ENCODE measurements around the gene GALNTL6.

GALNTL6 gene

DNA sequence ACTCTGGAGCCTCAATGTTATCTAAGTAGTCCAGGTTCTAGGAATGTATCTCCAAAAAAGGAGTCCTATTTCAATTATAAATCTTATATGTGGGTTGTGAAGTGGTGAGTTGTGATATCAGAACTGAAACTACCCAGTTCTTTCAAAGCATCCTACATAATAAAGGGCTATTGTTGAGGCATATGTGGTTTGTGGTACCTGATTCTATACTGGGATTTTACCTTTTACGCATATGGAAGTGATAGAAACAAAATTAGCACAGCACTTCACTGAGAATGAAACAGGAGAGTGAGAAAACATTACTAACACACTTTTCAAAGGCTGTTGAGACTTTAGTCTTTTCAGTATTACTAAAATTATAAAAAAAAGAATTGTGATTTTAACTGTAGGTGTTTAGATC lies 937.7 kb downstream of the GALNTL6 start:
- H3K4me1 ChIP-seq (ENCODE audit: insufficient read depth, poor library complexity, severe bottlenecking) = no peaks in the 10 kb centered on the region
- TF ChIP-seq, protein P1, sequence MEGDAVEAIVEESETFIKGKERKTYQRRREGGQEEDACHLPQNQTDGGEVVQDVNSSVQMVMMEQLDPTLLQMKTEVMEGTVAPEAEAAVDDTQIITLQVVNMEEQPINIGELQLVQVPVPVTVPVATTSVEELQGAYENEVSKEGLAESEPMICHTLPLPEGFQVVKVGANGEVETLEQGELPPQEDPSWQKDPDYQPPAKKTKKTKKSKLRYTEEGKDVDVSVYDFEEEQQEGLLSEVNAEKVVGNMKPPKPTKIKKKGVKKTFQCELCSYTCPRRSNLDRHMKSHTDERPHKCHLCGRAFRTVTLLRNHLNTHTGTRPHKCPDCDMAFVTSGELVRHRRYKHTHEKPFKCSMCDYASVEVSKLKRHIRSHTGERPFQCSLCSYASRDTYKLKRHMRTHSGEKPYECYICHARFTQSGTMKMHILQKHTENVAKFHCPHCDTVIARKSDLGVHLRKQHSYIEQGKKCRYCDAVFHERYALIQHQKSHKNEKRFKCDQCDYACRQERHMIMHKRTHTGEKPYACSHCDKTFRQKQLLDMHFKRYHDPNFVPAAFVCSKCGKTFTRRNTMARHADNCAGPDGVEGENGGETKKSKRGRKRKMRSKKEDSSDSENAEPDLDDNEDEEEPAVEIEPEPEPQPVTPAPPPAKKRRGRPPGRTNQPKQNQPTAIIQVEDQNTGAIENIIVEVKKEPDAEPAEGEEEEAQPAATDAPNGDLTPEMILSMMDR (IDR thresholded peaks at IDR 0.05; ENCODE audit: poor library complexity, severe bottlenecking) = no peak
- DNase-seq (ENCODE audit: low spot score) = no peak
- H3K36me3 ChIP-seq (ENCODE audit: low read depth) = no peaks in the 10 kb centered on the region
- H3K4me3 ChIP-seq (ENCODE audit: severe bottlenecking) = no peak overlapping the region
- H3K9me3 ChIP-seq (ENCODE audit: severe bottlenecking) = no peaks in the 10 kb centered on the region
- H3K27me3 ChIP-seq (ENCODE audit: insufficient read depth, poor library complexity, severe bottlenecking) = no peaks in the 10 kb centered on the region
- H3K27ac ChIP-seq (ENCODE audit: poor library complexity, severe bottlenecking) = no peak overlapping the region
- no peak for ATAC-seq (ENCODE audit: low read depth)

DNA sequence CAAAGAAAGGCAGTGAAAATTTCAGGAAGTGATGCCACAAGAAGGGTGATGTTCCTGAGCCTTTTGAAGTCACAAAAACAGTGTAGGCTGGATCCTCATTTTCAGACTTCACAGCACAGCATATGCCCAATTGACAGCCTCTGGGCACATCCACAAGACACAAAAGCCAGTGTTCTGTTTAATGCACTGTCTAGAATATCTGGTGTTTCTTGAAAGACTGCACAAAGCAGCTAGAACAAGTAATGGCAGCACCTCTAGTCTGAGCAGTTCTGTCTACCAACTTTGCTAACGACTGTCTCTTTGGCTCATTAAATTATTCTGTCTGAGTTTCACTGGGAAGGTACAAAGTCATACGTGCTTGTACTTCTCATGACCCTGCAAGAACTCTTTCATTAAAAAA lies 938.3 kb downstream of the GALNTL6 start:
- no peak overlapping the region for H3K27ac ChIP-seq (ENCODE audit: poor library complexity, severe bottlenecking)
- ATAC-seq (ENCODE audit: low read depth) = no peak

DNA sequence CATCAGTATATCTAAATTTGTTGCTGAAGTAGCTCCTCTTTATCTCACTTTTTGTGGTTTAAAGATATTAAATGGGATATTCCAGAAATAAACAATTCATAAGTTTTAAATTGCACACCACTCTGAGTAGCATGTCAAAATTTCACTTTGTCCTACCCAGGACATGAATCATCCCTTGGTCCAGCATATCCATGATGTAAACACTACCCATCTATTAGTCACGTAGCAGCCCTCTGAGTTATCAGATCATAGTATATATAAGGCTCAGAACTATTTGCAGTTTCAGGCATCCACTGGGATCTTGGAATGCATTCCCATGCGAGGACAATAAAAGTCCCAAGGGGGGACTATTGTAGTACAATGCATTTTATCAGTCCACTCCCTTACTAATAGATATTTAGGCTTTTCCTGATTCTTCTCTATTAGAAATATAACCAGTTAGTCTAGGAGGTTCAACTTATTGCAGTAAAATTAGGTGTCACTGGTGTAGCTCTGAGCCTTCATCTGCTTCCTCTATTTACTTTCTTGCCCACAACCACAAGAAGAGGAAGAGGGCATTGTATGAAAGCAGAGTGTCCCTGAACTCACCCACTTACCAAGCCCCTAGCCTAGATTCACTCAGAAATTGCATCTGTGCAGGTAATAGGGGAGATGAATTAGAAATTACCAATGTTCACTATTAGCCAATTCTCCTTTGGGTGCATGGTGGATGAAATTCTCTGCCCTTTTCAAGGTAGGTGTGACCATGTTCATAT lies 945.6 kb downstream of the GALNTL6 start:
- peak; percentile 100 for ATAC-seq (ENCODE audit: low read depth)
- H3K27me3 ChIP-seq (ENCODE audit: insufficient read depth, poor library complexity, severe bottlenecking) = no peaks in the 10 kb centered on the region
- H3K27ac ChIP-seq (ENCODE audit: poor library complexity, severe bottlenecking) = no peak overlapping the region
- no peak for DNase-seq (ENCODE audit: low spot score)
- TF ChIP-seq, protein P1 (IDR thresholded peaks at IDR 0.05; ENCODE audit: poor library complexity, severe bottlenecking) = no peak
- H3K4me3 ChIP-seq (ENCODE audit: severe bottlenecking) = no peak overlapping the region
- peaks cover 8% of the 10 kb centered on the region for H3K4me1 ChIP-seq (ENCODE audit: insufficient read depth, poor library complexity, severe bottlenecking)
- no peaks in the 10 kb centered on the region for H3K36me3 ChIP-seq (ENCODE audit: low read depth)
- H3K9me3 ChIP-seq (ENCODE audit: severe bottlenecking) = no peaks in the 10 kb centered on the region

More for the DNA sequence above, 938.3 kb downstream of the GALNTL6 start:
- no peaks in the 10 kb centered on the region for H3K36me3 ChIP-seq (ENCODE audit: low read depth)
- TF ChIP-seq, protein P1 (IDR thresholded peaks at IDR 0.05; ENCODE audit: poor library complexity, severe bottlenecking) = no peak
- H3K9me3 ChIP-seq (ENCODE audit: severe bottlenecking) = no peaks in the 10 kb centered on the region
- no peaks in the 10 kb centered on the region for H3K4me1 ChIP-seq (ENCODE audit: insufficient read depth, poor library complexity, severe bottlenecking)
- no peaks in the 10 kb centered on the region for H3K27me3 ChIP-seq (ENCODE audit: insufficient read depth, poor library complexity, severe bottlenecking)
- H3K4me3 ChIP-seq (ENCODE audit: severe bottlenecking) = no peak overlapping the region
- DNase-seq (ENCODE audit: low spot score) = no peak

DNA sequence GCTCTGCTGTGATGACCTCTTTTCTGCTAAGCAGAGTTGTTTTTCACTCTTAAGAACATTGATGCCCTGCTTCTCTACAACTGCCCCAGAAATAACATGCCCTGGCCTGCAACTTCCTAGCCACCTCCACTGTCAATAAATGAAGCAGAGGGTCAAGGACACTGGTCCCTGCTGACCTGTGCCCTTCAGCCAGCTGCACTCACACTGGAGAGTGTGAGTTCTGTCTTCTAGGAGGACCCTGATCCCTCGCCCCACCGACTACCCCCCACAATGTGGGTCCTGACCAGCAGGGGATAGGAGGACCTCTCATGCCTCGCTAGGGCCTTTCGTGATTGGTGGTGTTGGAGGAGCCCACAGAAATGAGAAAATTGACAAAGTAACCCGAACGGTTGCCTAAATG lies 947.3 kb downstream of the GALNTL6 start:
- Histone ChIP-seq H3K27me3 (ENCODE audit: insufficient read depth, poor library complexity, severe bottlenecking) (no peaks in the 10 kb centered on the region), H3K36me3 (ENCODE audit: low read depth) (no peaks in the 10 kb centered on the region), H3K4me3 (ENCODE audit: severe bottlenecking) (no peak overlapping the region), H3K4me1 (ENCODE audit: insufficient read depth, poor library complexity, severe bottlenecking) (peaks cover 8% of the 10 kb centered on the region), H3K9me3 (ENCODE audit: severe bottlenecking) (no peaks in the 10 kb centered on the region), H3K27ac (ENCODE audit: poor library complexity, severe bottlenecking) (no peak overlapping the region)
- DNase-seq (ENCODE audit: low spot score) = no peak
- TF ChIP-seq, protein P1 (IDR thresholded peaks at IDR 0.05; ENCODE audit: poor library complexity, severe bottlenecking) = no peak
- no peak for ATAC-seq (ENCODE audit: low read depth)

DNA sequence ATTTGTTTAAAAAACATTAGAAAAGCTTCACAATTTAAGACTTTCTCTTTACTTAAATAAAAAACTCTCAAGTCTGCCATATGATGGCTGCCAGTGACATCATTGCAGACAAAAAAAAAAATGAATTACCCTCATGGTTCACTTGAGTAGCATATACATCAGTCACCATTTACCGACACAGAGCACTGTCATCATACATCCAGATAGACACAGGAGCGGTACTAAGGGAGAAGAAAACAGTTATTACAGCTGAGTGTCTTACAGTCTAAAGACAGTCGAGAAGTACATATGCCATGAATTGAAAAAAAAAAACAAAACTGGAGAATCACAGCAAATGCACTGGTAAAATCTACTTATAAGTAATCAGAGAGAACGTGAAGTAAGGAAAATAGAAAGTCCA lies 949.7 kb downstream of the GALNTL6 start:
- Histone ChIP-seq H3K27me3 (ENCODE audit: insufficient read depth, poor library complexity, severe bottlenecking) (no peaks in the 10 kb centered on the region), H3K36me3 (ENCODE audit: low read depth) (no peaks in the 10 kb centered on the region), H3K4me1 (ENCODE audit: insufficient read depth, poor library complexity, severe bottlenecking) (peaks cover 8% of the 10 kb centered on the region), H3K27ac (ENCODE audit: poor library complexity, severe bottlenecking) (no peak overlapping the region), H3K9me3 (ENCODE audit: severe bottlenecking) (no peaks in the 10 kb centered on the region), H3K4me3 (ENCODE audit: severe bottlenecking) (no peak overlapping the region)
- DNase-seq (ENCODE audit: low spot score) (no peak), ATAC-seq (ENCODE audit: low read depth) (no peak)
- TF ChIP-seq, protein P1 (IDR thresholded peaks at IDR 0.05; ENCODE audit: poor library complexity, severe bottlenecking) = no peak

All from RWPE2 (cell line).